ENCODE data around the gene FAM83D.
"Not testable (repeated sequence)": the region's sequence is repeated elsewhere in the genome, so short reads cannot be mapped to it uniquely, and the experiment has no call there.

Gene FAM83D

DNA sequence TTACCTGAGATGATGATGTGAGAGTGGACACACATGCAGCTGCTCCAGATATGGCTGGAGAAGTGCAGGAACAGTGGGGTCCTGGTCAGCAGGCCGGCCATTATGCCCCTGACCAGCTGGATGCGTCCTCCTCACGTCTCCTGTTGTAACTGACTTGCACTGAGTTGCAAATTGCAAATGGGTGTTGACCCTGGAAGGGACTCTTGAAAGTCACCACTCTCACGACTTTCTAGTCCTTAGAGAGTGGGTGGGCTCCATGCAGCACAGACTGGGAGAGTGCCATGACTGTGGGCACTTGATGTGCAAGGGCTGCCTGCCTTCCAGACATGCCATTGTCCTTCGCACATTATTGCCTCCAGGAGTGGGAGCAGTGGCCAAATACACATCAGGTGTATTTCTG lies 10.8 kb downstream of the FAM83D start:
- DNase-seq: no peak

DNA sequence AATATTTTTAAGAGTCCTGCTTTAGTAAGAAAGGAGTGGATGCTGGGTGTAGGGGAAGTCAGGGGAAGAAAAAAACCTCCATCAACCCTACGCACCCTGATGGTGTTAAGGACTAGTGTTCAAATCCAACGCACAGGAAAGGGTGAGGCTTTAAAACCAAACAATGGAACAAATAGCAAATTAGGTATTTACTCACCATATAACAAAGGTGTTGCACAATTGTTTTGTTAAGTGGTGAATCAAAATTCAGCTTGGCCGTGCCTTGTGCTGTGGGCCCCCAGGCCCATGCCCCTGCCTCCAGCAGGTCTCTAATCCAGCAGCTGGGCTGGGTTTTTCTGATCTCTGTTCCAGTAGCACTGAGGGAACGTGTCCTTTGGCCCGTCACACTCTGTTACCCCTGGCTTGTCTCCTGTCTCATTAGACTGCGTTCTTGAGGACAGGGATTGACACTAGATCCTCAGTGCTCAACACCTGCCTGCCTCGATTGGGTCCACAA lies 11.8 kb downstream of the FAM83D start:
- DNase-seq: no peak

DNA sequence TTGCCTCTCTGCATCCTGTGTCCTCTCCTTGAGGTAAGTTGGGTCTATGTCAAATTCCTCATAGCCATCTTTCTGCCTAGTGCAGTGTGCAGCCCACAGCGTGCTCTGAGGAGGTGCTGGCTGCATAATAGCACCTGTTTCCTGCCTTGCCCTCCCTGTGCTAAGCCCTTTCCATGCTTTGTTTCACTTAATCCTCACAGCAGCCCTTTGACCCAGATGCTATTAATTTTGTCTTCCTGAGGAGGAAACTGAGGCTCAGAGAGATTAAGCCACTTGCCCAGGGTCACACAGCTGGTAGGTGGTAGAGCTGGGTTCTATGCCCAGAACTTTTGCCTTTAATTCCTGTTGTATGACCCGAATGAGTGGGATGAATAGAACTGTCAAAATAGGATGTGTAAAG lies 13.5 kb downstream of the FAM83D start:
- DNase-seq: no peak

DNA sequence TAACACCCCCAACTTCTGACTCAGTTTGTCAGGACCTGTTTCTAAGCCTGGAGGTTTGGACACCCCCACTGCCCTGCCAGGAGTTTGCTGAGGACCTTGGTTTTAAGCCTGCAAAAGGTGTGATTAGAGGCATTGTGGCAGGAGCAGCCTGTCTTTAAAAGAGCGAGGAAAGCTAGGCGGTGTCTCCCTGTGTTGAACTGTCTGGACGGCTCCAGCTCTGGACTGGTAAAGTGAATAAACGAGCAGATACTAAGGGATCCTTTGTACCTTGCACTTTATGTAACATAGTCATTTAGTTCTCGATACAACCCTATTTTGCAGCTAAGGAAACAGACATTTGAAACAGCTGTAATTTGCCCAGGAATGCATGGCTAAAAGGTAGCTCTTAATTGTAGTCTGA lies 14.4 kb downstream of the FAM83D start:
- no peak for DNase-seq

DNA sequence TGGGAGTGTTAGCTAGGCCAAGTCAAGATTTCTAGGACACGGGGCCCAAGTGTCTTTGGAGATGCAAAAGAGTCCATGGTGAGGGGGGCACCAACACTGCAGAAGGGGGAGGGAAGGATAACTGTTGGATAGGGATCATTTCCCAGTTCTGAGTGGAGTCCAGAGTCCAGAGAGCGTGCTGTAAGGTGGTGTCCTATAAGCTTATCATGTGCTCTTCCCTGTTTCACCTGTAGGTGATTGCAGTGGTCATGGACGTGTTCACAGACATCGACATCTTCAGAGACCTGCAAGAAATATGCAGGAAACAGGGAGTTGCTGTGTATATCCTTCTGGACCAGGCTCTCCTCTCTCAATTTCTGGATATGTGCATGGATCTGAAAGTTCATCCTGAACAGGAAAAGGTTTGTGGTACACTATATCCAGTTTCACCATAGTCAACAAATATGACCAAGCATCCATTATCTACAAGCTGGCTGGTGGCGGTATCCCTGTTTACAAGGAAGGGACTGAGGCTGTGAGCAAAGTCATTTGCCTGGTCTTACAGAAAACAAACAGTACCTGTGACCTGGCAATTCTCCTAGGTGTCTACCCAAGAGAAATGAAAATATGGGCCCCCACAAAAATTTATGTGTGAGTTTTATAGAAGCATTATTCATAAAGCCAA lies 15.6 kb downstream of the FAM83D start:
- DNase-seq: no peak

DNA sequence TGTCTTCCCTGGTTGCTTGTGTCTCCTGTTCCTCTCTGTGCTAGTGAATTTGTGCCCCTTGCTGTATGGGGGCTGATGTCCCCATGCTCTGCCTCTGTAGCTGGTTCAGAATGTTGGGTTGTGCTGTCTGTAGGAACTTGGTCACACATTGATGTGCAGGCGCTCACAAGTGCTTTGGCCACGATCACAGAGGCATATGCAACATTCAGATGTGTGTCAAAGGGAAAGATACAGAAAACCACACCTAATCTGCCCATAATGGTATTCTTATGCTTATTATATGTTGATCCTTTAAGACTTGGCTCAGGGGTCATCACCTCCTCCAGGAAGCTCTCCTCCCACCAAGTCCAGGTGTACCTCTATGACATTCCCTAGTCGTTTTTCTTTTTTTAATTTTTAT lies 18.8 kb downstream of the FAM83D start:
- DNase-seq: no peak

DNA sequence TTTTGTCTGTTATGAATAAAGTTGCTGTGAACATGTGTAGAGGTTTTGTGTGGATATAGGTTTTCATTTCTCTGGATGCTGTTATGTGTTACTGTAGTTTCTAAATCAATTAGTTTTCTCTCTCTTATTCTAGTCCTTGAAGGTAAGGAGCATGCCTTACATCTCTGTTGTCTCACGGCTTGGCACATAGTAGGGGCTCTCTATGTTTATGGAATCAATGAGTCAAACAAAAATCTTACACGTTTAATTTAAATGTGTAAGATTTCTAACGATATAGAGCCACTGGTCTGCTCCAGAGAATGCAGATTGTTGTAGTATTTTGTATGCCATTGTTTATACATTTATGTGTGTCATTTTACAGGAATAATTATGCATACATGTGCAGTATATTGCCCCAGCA lies 20.6 kb downstream of the FAM83D start:
- DNase-seq: no peak

DNA sequence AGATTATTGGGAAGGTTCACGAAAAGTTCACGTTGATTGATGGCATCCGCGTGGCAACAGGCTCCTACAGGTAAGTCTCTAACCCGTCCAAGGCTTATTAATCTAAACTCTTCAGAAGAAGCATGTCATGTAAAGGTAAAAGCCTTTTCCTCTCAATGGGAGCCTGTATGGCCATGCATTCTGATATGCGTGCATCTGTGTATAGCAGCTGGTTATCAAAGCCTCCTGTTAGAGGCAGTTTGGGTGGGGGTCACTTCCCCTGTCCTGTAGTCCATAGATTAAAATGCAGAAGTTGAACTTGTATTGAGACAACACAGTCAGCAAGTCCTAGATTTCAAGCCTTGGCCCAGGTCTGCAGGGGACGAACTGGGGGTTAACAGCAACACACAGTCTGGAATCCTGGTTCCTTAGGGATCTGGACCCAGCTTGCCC lies 21.7 kb downstream of the FAM83D start:
- DNase-seq: no peak

DNA sequence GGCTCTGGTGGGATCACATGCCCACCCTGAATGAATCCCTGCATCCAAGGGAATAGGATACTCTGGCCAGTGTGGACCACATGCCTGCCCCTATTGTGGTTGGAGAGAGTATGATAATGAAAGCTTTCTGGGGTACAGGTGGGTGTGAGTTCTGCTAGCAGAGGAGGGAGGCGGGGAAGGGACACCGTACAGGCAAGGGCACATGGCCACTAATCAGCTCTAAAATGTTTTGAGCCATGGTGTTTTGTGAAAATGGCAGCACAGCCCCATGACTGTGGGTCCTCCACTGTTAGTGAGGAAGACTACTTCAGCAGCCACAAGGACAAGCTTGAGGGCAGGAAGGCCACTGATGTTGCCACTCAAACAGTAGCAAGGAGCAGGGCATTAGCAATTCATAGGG lies 24.0 kb downstream of the FAM83D start:
- DNase-seq: no peak

DNA sequence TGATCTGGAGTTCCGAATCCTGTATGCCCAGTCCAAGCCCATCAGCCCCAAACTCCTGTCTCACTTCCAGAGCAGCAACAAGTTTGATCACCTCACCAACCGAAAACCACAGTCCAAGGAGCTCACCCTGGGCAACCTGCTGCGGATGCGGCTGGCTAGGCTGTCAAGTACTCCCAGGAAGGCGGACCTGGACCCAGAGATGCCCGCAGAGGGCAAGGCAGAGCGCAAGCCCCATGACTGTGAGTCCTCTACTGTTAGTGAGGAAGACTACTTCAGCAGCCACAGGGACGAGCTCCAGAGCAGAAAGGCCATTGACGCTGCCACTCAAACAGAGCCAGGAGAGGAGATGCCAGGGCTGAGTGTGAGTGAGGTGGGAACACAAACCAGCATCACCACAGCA lies 25.4 kb downstream of the FAM83D start:
- DNase-seq: no peak

DNA sequence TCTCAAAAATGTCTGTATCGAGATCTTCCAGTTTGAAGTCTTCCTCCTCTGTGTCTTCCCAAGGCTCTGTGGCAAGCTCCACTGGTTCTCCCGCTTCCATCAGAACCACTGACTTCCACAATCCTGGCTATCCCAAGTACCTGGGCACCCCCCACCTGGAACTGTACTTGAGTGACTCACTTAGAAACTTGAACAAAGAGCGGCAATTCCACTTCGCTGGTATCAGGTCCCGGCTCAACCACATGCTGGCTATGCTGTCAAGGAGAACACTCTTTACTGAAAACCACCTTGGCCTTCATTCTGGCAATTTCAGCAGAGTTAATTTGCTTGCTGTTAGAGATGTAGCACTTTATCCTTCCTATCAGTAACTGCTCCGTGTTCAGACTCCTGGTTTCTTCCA lies 25.9 kb downstream of the FAM83D start:
- DNase-seq: no peak

DNA sequence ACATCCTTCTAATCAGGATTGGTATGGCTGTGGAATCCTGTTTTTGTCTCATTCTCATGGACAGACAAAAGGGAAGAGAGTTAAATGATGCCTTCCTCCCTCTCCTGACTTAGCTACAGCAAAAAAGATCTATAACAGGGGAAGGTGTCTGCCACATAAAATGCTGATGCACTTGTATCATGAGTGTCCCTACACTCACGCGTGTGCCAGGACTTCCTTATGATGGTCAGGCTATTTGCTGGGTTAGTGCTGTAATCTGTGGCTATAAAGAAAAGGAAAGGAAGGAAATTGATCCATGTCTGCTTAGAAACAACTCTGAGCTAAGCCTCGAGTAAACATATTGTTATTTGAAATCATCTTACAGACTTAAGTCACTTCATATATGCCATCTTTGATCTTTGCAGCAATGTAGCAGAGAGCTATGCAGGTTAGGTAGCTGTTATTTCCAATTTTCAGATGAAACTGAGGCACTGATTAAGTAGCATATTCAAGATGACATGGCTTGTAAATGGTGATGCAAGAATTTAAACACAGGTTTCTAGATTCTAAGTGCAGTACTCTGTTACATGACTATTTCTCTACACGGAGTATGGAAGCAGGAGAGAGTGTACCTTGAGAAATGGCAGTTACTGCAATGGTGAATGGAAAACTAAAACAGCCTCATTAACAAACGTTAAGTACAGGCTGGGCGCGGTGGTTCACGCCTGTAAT lies 27.6 kb downstream of the FAM83D start:
- no peak for DNase-seq

DNA sequence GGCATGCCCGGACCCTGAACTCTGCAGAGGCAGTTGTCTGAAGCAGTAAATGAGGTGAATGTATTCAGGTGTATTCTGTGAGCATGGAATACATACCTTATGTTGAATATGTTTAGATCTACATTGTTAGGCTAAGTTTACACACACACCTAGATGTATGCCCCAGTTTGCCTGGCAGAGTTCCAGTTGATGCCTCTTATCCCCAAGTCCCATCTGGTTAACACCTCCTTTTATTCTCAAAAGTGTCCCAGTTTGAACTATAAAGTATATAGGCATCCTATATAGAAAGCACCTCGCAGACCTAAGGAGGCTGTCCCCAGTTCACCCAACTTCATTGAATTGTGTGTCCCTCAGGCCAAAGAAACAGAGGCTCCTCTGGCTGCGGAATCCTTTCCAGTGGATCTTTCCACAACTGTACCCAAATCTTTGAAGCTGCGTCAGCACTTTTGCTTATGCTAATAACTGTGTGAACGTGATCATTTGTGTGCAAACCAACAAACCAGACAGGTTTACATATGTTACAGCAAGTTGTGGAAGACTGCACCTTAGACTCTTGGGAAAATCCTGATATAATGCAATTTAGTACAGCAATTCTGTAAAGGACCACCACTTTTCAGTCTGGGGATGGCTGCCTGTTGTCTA lies 31.1 kb downstream of the FAM83D start:
- no peak for DNase-seq

DNA sequence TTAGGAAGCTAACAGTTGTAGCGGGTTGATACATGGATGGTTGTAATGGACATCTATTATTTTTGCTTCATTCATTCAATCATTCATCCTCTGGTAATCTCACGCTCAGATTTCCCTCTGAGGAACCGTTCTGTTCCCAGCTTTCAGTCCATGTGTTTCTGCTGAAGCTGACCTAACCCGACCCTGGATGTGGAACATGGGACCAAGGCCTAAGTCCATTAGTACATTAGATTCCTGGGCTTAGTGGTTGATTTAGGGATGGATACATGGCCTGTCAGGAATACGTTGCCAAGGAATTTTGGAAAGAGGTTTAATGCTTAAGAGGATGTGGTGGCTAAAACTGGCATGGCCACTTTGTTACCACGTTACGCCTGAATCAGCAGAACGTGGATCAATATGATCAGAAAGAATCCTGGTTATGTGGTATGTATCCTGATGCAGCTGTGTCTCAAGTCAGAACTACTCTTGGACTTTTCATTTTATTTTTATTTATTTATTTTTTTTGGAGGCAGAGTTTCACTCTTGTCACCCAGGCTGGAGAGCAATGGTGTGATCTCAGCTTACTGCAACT lies 31.8 kb downstream of the FAM83D start:
- no peak for DNase-seq

DNA sequence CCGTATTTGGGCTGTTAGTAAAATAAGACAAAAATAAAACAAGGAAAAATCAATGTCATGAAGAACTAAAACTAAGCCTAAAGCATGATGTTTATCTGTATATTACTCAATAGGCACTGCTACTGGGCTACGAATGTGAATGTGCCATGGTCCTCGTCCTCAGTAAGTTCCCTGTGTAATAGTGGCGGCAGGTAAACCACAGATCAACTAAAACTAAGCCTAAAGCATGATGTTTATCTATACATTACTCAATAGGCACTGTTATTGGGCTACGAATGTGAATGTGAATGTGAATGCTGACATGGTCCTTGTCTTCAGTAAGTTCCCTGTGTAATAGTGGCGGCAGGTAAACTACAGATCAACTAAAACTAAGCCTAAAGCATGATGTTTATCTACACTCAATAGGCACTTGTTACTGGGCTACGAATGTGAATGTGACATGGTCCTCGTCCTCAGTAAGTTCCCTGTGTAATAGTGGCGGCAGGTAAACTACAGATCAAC lies 34.0 kb downstream of the FAM83D start:
- not testable (repeated sequence) for DNase-seq

DNA sequence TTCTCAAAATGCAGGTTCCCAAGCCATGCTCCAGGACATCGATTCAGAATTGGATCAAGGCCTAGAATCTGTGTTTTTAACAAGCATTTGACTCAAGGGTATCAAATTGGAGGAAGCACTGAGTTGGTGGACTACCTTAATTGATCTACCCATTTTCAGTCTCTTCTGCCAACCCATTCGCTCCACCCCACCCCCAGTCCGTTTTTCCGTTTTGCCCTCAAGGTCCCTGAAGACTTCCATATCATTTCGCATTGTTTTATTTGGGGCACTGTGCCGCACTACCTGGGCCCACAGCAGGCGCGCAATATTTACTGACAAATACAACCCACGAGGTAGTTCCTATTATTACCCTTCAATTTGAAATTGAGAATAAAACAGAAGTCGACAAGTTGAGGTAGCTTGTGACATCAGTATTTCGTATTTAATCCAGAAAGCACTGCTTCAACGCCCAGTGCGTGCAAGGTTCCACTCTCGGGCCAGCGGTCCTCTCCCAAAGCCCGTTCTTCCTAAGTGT lies 35.4 kb downstream of the FAM83D start:
- peak in 1 of 2 experiments; percentile 57 for DNase-seq

DNA sequence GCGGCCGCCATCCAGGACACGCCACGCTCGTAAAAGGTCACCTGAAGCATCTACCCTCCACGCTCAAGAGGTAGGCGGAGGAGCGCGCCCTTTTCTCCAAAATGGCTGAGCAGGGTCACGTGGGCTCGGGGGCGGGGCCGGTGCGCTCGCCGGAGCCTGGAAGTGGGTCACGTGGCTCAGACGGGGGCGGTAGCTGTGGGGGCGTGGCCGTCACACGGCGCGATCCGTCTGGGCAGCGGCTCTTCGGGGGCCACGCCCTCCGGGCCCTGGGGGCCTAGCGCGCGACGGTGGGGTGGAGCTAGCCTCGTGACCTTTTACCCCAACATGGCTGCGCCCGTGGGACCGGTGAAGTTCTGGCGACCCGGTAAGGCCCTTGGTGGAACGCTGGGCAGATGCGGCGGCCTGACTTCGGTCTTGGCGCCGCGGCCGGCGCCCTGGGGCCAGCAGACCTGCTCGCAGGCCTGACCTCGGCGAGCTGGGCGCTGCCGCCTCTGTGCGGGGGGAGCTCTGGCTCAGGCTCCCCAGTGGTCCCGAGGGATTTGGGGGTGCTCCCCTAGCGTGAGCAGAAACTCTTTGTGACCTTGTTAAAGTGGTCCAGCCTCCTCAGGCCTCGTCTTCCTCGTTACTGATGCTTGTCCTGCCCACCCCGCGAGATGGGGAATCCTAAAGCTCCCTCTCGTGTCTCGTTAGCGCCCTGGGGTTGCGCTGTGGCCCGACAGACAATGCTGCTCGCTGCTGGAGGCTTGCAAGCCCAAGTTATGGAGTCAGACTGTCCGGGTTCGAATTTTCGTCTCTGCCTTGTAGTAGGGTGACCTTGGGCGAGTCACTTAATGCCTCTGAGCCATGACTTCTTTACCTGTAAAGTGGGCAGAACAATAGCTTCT lies 36.1 kb downstream of the FAM83D start, which contains the start of gene DHX35:
DHX35 (plus strand) TSS at position 301 of the 884 bp plus-strand sequence; CDS start at position 325, 24 bp downstream.
- peak; percentile 98 for DNase-seq

DNA sequence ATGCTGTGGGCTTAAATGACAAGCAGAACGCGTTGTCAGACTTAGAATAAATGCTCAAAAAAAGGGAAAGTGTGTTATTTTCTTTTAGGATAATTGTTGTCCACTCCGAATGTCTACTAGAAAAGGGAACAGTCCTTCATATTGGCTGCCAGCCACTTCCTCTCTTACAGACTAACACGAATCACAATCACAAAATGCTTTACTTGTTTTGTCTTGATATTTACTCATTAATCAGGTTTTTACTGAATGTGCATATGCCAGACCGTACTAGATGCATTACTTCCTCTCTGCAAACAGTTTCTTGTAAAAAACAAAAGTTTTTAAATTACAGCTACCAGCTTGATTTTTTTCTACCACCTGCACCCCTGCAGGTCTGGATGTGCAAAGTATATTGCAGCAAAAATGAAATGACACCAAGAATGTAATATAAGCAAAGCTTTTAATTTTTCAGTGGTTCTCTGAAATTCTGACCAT lies 36.7 kb downstream of the FAM83D start:
- no peak for DNase-seq

DNA sequence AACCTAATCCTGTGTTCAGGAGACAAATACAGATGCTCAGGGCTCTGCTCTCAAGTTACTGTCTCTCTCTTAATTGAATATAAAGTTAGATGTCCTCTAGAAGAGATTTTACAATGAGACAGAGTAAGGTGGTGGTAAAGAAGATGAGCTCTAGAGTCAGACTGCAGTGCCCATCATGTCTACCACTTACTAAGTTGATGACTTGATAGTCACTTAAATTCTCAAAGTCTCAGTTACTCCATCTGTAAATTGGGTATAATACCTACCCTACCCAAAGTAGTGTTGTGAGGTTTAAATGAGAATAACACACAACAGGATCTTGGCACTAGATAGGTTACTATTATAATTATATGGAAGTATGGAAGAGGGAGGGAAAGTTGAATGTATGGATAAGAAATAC lies 37.5 kb downstream of the FAM83D start:
- no peak for DNase-seq

DNA sequence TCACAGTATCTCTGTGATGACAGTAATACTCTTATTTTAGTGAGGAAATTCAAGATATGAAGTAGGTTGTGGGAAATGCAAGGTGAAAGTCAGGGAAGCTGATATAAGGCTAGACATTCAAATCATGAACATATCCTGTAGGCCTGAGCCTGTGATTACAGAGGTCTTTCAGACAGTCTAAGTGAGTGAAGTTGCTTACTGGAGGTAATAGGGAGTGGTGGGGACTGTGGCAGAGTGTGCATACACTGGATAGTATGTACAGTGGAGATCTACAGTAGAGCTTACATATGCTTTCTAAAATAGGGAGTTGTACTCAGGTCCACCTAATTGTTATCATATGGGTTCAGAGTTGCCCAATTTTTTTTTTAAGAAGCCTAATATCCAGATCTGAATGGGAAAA lies 39.0 kb downstream of the FAM83D start:
- no peak for DNase-seq

DNA sequence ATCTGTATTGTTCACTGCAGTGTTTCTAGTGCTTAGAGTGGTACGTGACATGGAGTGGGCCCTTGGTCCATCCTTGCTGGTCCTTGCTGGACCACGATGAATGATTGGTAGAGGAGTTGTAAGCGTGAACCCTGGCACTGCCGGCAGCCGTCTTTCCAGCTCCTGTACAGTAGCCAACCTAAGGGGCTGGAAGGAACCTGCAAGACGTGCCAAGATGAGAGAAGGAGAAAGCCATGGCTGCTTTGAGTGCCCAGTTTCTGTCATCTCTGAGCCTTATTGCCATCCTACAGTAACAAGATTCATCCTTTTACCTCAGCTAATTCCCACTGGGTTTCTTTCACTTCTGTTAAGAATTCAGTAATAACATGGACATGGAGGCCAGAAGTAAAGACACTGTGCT lies 41.9 kb downstream of the FAM83D start:
- DNase-seq: no peak

DNA sequence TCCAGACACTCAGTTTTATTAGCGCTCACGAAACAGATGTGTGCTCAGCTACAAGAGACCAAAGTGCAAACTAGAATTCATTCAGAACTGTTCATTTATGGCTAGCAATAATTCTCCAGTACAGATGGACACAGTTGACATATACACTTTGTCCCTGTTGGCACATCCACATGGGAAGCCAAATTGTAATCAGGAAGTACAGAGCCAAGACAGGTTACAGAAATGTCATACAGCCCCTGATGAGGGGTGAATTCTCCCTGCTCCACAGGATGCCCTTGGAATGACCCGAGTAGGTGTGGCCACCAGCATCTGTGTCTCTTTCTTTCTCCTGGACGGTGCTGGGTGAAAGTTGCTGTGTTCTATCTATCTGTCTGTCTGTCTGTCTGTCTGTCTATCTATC lies 43.5 kb downstream of the FAM83D start:
- DNase-seq: no peak
